HG03442 (cell line): ENCODE measurements around the gene EML6.
"Not testable (repeated sequence)": the region's sequence is repeated elsewhere in the genome, so short reads cannot be mapped to it uniquely, and the experiment has no call there.

ENCODE experiments used
- ATAC-seq: cut with Tn5 transposase; IDR thresholded peaks from one replicate; pipeline ENCODE4 v1.9.1; 2021; ENCODE audit warnings: mild to moderate bottlenecking, moderate library complexity; ENCODE audit not compliant: unreplicated experiment

Gene EML6

GRCh38 chr2:54871457-54872107 is 148.1 kb downstream of the EML6 start:
- ATAC-seq: no peak

- no peak for ATAC-seq
These were observed 149.3 kb downstream of the EML6 start for GRCh38 chr2:54872780-54873179.

GRCh38 chr2:54873236-54873635 is 149.8 kb downstream of the EML6 start:
- ATAC-seq: not testable (repeated sequence)

- ATAC-seq: no peak
These were observed 153.3 kb downstream of the EML6 start for GRCh38 chr2:54876764-54877163.

- ATAC-seq: no peak
These were observed 154.7 kb downstream of the EML6 start for GRCh38 chr2:54878182-54878581.

GRCh38 chr2:54879032-54879431 is 155.6 kb downstream of the EML6 start:
- ATAC-seq: no peak

- no peak for ATAC-seq
These were observed 156.3 kb downstream of the EML6 start for GRCh38 chr2:54879598-54880332.

GRCh38 chr2:54880428-54880827 is 157.0 kb downstream of the EML6 start:
- ATAC-seq: no peak

GRCh38 chr2:54881759-54882158 is 158.3 kb downstream of the EML6 start:
- ATAC-seq: no peak

- ATAC-seq: no peak
These were observed 162.4 kb downstream of the EML6 start for GRCh38 chr2:54885891-54886290.

- no peak for ATAC-seq
These were observed 164.5 kb downstream of the EML6 start for GRCh38 chr2:54887850-54888545.

GRCh38 chr2:54889053-54889452 is 165.6 kb downstream of the EML6 start:
- no peak for ATAC-seq

GRCh38 chr2:54891909-54892308 is 168.4 kb downstream of the EML6 start:
- ATAC-seq: no peak

- ATAC-seq: no peak
These were observed 171.0 kb downstream of the EML6 start for GRCh38 chr2:54894467-54894866.

GRCh38 chr2:54895730-54896129 is 172.3 kb downstream of the EML6 start:
- no peak for ATAC-seq

GRCh38 chr2:54897420-54898310 is 174.2 kb downstream of the EML6 start:
- no peak for ATAC-seq

GRCh38 chr2:54898456-54899226 is 175.2 kb downstream of the EML6 start:
- ATAC-seq: no peak

GRCh38 chr2:54899576-54900200 is 176.2 kb downstream of the EML6 start:
- no peak for ATAC-seq

- no peak for ATAC-seq
These were observed 177.9 kb downstream of the EML6 start for GRCh38 chr2:54901224-54901986.
